Left cardiac atrium (tissue), 4 donors: ENCODE measurements around the gene FAM163A. TPM values are rescaled to one million over a fixed set of nuclear protein-coding genes. Genes with fewer than 3 reads are reported as not detected.
"Not testable (repeated sequence)": the region's sequence is repeated elsewhere in the genome, so short reads cannot be mapped to it uniquely, and the experiment has no call there.

Experiments used
- ATAC-seq, 2 donors: fragments of 200-7000 bp; cut with Tn5 transposase; one replicate each; pipeline ENCODE4 v1.9.1; 2020; ENCODE audit warnings: mild to moderate bottlenecking in 2 of 2, moderate library complexity in 2 of 2
- DNase-seq: peaks from one replicate; pipeline ENCODE4 v3.0.0-alpha.2; 2020
- intact Hi-C, 2 donors: fragments of 100-400 bp; cut with DNase I; formaldehyde crosslinking; loops; one replicate each; pipeline versions ENCODE4 v1.14.1 to v1.15.1; 2022 to 2023
- total RNA-seq, 2 donors: library from RNA; stranded (reverse); fragmentation: NEBNext Ultra II Directional; extraction: Animal tissue kit (Norgen Biotek cat#: 25700); gene quantifications; one replicate each; pipeline ENCODE4 v1.2.1, GENCODE V29; 2021
- donor health status: DM: no; HTN: yes; CAD: no.
- donor health status: DM: no; HTN: yes; CAD: no; lungs with severe emphysema.
- donor health status: DM: yes; HTN: yes; CAD: no.
- donor health status: Dilated cardiomyopathy.

Gene FAM163A
- total RNA-seq, 2 donors from 2014 or later: 0.27 TPM; not detected in 1

GRCh38 chr1:179781962-179782361 is 38.9 kb downstream of the FAM163A start:
- peak in 1 of 2 donors; percentile 85 for ATAC-seq

DNA sequence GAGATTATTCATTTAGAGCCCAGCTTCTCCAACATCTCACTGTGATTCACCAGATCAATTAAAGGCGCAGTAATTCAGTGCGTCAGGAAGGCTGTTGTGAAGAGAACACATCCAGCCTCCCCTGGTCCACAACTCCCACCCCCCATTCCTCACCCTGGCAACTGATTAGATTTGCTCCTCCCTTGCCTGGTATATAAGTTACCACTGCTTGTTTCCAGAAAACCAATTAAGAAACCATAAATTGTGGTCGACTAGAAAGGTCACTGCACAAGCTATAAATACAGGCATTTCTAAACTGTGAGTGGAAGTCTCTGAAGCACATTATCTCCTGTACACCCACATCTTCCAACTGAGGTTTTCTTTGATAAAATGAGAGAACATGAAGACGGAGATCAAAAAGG is 41.9 kb downstream of the FAM163A start:
- intact Hi-C loops: no loop called here
- ATAC-seq (no peak), DNase-seq (no peak)

More at GRCh38 chr1:179781962-179782361, 38.9 kb downstream of the FAM163A start:
- intact Hi-C loops: no loop called here
- DNase-seq: peak; percentile 52

DNA sequence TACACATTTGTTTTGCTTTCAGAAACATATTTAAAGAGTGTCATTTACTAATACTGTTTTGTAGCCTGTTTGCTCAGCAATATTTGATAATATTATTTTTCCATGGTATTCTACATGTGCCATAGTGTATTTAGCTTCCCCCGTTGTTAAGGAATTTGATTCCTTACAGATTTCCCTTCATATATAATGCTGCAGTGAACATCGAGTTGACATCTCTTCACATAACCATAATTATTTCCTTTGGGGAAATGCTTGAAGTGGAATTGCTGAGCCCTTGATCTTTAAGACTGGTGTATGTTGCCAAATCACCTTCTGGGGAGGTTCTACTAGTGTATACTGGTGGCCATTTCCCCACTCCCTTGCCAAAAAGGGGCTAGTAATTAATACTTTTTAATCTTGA is 42.6 kb downstream of the FAM163A start:
- ATAC-seq: no peak
- DNase-seq: no peak
- intact Hi-C loops: no loop called here

DNA sequence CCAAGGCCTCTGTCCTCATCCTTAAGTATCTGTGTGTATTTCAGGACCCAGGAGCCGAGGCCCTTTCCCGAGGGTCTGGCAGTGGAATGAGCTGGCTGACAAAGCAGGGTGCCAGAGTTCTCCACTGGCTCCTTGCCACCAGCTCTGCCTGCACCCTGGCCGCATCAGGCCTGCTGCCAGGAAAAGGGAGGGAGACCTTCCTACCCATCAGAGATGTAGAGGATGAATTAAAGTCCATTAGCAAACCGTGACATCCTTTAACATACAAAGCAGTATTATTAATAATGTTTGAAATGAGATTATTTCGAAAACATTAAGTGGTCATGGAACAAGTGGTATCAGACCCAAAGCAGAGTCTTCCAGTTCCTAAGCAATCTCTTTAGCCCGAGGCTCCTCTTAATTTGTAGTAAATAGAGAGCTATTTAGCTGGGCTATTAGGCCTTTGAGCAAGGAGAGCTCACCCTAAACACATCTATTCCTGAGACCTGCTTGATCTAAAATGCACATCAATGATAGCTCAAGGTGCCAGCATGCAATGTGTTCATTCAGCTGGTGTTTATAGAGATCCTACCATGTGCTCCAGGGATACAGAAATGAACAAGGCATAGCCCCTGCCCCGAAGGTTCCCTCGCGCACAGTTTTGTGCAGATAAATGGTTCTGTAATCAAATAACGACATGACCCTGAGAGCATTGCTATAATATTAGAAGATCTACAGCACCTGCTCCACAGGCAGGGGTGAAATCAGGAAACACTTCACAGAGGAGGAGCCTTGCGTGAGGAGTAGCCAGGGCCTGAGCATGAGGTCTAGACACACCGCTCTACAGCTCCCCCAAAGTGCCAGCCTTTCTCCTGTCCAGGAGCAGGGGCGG is 44.0 kb downstream of the FAM163A start:
- ATAC-seq (no peak), DNase-seq (no peak)

DNA sequence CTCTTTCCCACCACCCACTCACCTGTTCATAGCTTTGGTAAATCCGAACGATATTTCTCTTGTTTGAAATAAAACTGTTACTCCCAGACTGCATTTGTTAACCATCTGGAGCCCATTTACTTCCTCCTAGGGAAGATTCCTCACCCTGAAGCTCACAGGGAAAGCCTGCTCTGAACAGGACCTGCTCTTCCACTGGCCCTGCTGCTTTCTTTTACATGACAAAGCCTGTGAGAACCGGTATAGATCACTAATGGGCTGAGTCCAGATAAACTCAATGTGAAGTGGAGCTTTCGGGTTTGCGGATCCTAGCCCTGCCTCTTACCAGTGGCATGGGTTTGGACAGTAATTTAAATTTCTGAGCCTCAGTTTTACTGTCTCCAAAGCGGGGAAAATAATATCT is 45.2 kb downstream of the FAM163A start:
- no peak for ATAC-seq
- intact Hi-C loops: no loop called here
- no peak for DNase-seq

More for the DNA sequence above, 44.0 kb downstream of the FAM163A start:
- intact Hi-C loops: no loop called here

DNA sequence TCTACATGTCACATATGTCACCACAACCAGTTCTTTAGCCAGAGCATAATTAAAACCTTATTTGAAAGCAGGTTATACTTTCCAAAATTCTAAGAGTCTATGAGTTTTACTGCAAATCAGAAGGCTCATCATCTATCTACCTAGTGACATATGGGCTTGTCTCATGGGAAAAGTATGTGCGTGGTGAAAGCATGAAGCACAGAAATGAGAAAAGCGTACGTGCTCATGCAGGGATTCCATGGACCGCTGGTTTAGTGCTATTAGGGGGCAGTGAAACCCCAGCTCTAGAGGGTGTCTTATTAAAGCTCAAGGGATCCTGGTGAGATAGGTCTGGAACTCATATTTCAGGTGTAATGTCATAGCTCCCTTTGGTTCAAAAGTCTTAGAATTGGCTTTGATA is 50.2 kb downstream of the FAM163A start:
- DNase-seq (no peak), ATAC-seq (no peak)
- intact Hi-C loops: no loop called here

DNA sequence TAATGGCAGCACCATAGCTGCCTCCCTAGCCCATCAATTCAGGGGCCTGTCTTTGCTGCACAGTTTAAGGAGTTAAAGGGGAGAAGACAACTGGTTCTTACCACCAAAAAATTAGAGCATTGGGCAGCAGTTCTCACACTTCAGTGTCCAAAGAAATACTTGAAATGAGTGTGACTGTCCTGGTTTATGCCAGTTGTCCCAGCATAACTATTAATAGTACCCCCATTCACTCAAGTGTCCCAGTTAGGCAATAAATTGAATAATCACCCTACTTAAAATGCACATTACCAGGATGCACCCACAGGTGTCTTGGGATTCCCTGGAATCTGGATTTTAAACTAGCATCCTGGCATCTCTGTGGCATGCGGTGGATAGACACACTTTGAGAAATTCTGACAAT is 51.1 kb downstream of the FAM163A start:
- intact Hi-C loops: no loop called here
- no peak for DNase-seq
- no peak for ATAC-seq

DNA sequence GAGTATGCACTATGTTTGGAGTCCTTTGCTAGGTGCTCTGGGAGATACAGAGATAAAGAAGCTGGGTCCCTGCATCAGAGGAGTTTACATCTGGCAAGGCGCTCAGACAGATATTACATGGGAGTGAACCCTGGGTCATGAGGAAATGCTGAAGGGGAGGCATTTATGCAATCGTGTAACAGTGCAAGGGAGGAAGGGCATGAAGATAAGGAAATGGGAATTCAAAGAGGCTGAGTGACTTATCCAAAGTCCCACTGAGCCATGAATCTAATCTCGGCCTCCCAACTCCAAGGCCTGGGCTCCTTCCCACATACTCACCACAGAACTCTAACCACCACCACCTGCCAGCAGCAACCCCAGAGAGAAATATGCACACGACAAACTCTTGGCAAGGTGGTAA is 51.6 kb downstream of the FAM163A start:
- ATAC-seq (peak; percentile 47 to 91), DNase-seq (no peak)
- intact Hi-C loops: no loop called here

DNA sequence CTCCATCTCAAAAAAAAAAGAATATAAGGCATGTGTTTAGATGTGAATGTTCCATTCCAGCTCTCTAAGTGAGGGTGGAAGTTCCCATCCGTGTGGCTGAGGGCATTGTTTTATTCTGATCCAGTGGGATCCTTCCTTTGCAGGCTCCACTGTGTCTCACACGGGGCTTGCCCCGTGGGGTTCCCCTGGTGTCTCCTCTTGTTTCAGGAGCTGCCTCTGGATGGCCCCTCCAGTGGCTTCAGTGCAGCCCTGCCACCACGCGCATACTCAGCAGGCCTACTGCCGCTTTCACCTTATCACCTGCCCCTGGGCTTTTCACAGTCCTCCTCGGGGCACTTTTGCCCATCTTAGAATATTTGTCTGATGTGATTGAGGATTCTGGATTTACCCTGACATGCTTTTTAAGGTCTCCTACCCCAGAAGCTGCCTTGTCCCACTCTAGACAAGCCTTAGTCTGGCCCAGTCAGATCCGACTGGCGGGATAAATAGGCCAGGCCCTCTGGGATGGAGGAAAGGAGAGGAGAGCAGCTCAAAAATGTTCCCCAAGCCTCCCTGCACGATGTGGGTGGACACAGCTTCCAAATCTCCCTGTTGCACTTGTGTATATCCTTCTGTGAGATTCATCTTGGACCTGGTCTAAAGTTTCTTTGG is 55.2 kb downstream of the FAM163A start:
- ATAC-seq (peak in 1 of 2 donors; percentile 24), DNase-seq (no peak)
- intact Hi-C loops: no loop called here

GRCh38 chr1:179798864-179799516 is 55.9 kb downstream of the FAM163A start:
- no peak for ATAC-seq
- intact Hi-C loops: no loop called here
- no peak for DNase-seq

DNA sequence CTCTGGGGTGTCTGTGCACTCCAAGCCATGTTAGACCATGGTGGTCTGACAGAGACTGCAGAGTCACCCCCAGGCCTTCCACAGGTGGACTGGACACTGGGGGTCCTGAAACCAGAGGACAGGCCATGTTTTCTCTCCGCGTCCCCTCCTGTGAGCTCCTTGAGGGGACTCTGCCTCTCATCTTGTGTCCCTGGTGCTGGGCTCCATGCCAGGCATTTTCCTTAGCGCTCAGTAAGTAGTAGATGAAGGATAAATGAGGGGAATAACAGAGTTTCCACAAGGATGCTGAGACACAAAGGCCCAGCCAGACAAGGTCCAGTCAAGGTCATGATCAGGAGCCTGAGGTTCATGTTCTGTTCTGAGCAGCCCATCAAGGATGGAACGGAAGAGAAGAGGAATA is 57.4 kb downstream of the FAM163A start:
- no peak for ATAC-seq
- intact Hi-C loops: no loop called here

DNA sequence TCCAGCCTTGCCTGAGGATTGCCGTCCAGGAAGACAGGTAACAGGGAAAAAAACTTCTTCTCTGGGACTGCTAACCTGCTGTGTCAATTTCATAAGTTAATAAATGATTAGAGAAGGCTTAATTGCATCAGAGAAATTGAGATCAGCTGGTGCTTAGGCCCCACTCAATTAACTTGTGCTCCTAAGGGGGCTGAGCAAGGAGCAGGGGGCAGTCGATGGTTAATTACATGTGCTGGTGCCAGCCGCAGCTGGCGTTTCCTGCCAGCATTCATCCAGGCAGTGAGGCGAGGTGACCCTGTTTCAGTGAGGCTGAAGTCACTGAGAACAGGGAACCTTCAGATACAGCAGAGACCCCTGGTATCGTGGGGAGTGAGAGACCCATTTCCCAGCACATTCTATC is 60.0 kb downstream of the FAM163A start:
- ATAC-seq (no peak), DNase-seq (no peak)
- intact Hi-C loops: no loop called here

More for the DNA sequence above, 57.4 kb downstream of the FAM163A start:
- no peak for DNase-seq

DNA sequence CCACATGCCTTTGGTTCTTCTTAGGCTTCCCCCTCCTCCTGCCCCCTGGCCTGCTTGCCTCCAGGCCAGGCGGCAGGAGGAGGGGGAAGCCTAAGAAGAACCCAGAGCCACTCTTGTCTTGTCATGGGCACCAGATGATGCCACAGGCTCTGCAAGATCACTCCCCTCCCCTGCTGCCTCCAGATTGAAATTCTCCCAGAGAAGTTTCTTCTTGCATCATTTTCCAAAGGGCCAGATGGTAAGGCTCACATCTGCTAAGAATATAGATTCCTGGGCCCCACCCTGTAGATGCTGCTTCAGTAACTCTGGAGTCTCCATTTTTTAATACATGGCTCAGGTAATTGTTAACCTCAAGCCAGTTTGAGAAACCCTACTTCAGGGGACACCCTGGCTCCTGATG is 60.8 kb downstream of the FAM163A start:
- intact Hi-C loops: no loop called here
- ATAC-seq (no peak), DNase-seq (no peak)

DNA sequence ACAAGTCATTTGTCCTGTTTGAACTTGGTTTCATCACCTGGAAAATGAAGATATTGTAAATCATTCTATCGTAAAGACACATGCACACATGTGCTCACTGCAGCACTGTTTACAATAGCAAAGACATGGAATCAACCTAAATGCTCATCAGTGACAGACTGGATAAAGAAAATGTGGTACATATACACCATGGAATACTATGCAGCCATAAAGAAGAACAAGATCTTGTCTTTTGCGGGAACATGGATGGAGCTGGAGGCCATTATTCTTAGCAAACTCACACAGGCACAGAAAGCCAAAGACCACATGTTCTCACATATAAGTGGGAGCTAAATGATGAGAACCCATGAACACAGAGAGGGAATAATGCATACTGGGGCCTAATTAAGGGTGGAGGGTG is 61.3 kb downstream of the FAM163A start:
- DNase-seq, intact Hi-C loops, ATAC-seq: not testable (repeated sequence)

DNA sequence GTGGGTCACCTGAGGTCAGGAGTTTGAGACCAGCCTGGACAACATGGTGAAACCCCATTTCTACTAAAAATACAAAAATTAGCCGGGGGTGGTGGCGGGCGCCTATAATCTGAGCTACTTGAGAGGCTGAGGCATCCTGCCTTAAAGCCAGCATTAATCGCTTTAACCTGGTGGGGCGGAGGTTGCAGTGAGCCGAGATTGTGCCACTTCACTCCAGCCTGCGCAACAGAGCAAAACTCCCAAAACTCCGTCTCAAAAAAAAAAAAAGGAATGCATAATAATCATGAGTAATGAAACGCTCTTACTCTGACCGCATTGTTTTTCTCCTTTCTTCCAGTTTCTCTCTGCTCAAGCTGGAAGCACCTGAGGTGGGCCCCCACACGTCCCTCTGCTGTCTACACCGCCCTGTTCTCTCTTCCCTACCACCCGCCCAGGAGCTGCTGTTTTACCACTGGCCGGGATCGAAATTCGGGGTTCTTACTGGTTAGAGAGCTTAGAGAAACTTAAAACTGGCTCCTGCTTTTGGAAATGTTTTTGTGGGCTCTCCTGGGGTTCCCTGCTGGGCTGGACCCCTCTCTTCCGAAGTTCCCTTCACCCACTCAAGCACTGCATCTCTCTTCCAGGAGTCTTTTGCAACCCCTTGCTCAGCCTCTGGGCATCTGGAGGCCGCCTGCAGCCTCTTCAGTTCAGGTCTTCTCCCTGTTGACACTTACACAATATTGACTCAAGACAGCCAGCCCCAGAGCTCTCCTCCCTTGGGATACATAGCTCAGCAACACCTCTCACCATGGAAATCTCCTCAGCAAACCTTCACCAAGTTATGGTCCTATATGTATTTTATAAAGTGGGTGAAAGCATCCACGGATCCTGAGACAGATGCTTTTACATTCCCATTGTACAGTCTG is 62.5 kb downstream of the FAM163A start:
- intact Hi-C loops: no loop called here
- ATAC-seq: no peak
- DNase-seq: no peak

DNA sequence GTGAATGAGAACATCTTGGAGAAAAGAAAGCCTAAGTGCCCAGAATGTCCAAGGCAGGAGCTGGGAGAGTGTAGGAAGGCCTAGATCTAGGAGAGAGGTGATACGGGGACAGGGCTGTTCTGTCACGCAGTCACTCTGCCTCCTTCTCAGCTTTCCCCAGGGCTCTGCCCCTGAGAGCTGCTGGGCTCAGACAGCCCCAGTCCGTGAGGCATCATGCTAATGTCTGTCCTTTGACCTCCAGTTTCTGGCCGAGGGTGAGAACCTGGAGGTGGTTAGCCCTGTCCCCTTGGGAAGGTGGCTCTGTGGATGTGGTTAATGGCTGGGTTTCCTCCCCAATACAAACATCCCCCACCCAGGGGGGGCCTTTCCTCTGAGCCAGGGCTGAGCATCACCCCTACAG is 63.2 kb downstream of the FAM163A start:
- ATAC-seq (no peak), DNase-seq (no peak)
- intact Hi-C loops: no loop called here

GRCh38 chr1:179807291-179807690 is 64.2 kb downstream of the FAM163A start:
- ATAC-seq (no peak), DNase-seq (no peak)
- intact Hi-C loops: no loop called here

GRCh38 chr1:179807691-179808485 is 64.8 kb downstream of the FAM163A start:
- ATAC-seq (peak in 1 of 2 donors; percentile 60), DNase-seq (no peak)
- intact Hi-C loops: no loop called here
